ENCODE results near the gene LRRC41.

LRRC41 gene

GRCh38 chr1:46302641-46303037 lies 777 bp downstream of the LRRC41 start:
- DNase-seq (ENCODE audit: low read depth): no peak
- H3K4me3 ChIP-seq (ENCODE audit: low read depth, low read length): peak overlapping the region; percentile 94
- TF ChIP-seq CTCF (IDR thresholded peaks at IDR 0.05; ENCODE audit: low read depth, low read length, missing control alignments): no peak
- in situ Hi-C loops (cut with HindIII; ENCODE audit: low sequenced_read_pairs): no loop called here

DNA sequence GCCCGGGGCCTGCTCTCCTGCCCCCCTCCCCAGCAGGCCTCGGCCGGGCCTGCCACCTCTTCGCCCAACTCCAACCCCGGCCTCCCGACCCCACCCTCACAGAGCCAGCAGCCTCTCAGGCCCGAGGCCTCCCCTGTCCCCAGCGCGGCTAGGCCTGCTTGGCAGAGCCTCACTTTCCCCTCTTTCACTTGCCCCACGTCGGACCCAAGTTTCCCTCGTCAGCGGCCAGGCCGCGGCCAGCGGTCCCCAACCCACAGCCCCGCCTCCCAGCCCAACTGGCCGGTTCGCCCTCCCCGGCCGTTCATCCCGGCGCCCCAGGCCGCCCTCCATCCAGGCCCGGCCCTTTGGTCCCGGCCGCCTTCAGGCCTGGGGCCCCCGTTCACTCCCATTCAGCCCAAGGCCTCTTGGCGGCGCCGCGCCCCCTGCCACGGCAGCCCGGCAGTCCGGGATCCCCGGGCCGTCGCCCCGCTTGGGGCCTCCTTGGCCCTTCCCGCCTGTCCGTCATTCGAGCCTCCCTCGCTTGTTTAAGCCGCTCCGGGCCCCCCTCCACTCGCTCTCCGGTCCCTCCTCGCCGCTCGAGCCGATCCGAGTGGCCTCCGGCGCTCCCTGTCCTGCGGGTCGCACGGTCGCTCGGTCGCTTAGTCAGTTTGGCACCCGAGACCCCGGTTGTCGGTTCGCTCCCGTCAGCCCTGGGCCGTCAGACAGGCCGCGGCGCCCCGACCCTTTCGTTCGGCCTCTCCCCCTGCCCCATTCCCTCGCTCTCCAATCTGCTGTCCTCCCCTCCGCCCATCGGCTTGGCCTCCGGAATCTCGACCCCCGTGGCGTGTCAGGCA lies 1.4 kb downstream of the LRRC41 start:
- no peak for DNase-seq (ENCODE audit: low read depth)
- peak overlapping the region; percentile 94 for H3K4me3 ChIP-seq (ENCODE audit: low read depth, low read length)
- TF ChIP-seq CTCF (IDR thresholded peaks at IDR 0.05; ENCODE audit: low read depth, low read length, missing control alignments): peak; percentile 23
- in situ Hi-C loops (cut with HindIII; ENCODE audit: low sequenced_read_pairs): no loop called here

- peak overlapping the region; percentile 94 for H3K4me3 ChIP-seq (ENCODE audit: low read depth, low read length)
- in situ Hi-C loops (cut with HindIII; ENCODE audit: low sequenced_read_pairs): no loop called here
- DNase-seq (ENCODE audit: low read depth): no peak
- no peak for TF ChIP-seq CTCF (IDR thresholded peaks at IDR 0.05; ENCODE audit: low read depth, low read length, missing control alignments)
These were observed 2.0 kb downstream of the LRRC41 start for GRCh38 chr1:46301406-46301807.

- no peak for TF ChIP-seq CTCF (IDR thresholded peaks at IDR 0.05; ENCODE audit: low read depth, low read length, missing control alignments)
- H3K4me3 ChIP-seq (ENCODE audit: low read depth, low read length): peak overlapping the region; percentile 94
- in situ Hi-C loops (cut with HindIII; ENCODE audit: low sequenced_read_pairs): no loop called here
- no peak for DNase-seq (ENCODE audit: low read depth)
These were observed 2.6 kb downstream of the LRRC41 start for GRCh38 chr1:46300673-46301405.

DNA sequence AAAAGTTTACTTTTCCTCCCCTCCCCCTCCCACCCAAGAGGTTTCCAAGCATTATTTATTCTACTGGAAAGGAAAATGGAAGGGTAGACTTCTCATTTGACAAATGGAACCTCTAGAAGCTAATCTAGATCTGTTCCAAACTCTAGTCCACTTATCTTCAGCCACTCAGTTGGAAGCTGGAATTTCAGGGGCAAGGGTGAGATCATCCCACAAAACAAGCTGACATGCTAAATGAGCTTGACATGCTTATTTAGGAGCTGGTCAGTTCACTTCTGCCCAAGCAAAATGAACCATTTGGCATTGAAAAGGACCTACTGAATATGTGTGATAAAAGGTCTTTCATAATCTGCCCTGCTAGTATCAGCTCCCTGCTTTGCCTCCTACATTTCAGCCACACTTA lies 5.0 kb downstream of the LRRC41 start:
- in situ Hi-C loops (cut with HindIII; ENCODE audit: low sequenced_read_pairs): no loop called here
- no peak for DNase-seq (ENCODE audit: low read depth)
- no peak for TF ChIP-seq CTCF (IDR thresholded peaks at IDR 0.05; ENCODE audit: low read depth, low read length, missing control alignments)
- H3K4me3 ChIP-seq (ENCODE audit: low read depth, low read length): no peak overlapping the region

DNA sequence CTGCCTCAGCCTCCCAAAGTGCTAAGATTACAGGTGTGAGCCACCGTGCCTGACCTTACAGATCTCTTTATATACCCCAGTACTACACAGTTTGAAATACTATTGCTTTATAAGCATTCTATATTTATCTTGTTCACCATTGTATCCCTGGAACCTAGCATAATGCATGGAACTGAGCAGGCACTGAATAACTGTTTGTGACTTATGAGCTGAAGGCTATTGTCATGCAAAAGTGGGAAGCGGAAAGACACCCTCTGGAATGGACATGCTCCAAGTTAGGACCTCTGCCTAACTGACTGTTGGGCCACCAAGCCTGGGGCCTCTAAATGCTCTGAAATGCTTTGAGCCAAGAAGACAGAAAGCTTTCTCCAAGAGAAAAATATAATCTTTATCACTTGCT lies 8.1 kb downstream of the LRRC41 start:
- DNase-seq (ENCODE audit: low read depth): no peak
- no peak for TF ChIP-seq CTCF (IDR thresholded peaks at IDR 0.05; ENCODE audit: low read depth, low read length, missing control alignments)
- no peak overlapping the region for H3K4me3 ChIP-seq (ENCODE audit: low read depth, low read length)
- in situ Hi-C loops (cut with HindIII; ENCODE audit: low sequenced_read_pairs): no loop called here

All from astrocyte of the cerebellum (primary cell).